ENCODE data around the gene ACOXL. TPM values are rescaled to one million over a fixed set of nuclear protein-coding genes. Genes with fewer than 3 reads are reported as not detected.

ACOXL gene
- total and polyA plus RNA-seq, 2 experiments from 2014 or later, result not detected

DNA sequence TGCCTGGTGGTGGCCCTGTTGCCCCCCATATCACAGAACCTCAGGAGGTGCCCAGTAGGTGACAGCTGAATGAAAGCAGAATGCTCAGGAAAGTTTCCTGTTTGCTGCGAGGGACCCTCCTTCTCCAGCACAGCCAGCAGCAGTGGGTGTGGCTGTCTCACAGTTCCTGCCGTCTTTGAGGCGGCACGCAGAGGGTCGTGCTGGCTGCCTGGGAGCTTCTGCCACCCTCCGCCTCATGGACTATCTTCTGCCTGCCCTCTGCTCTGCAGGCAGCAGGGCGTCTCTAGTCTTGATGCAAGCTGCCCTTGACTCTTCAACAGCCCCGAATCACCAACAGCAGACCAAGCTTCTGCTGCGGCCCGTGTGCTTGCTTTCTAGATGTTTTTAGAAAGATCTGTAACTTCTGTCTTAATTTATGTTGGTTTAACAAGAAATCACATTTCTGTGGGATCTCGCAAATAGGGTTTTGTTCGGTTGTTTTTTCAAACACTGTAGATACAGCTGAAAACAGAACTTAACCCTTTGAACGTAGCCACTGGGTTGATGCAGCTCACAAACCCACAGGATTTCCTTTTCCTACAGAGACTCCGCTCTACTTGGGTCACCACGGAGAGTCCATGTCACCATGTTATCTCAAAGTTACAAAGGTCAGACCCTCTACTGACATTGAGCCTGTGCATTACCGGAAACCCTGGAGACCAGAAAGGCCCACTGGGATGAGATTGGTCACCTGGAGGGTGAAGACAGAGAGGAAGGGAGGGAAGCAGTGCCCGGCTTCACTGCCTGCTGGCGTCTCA is 144.9 kb downstream of the ACOXL start:
- TF ChIP-seq EZH2 (IDR thresholded peaks at IDR 0.05; ENCODE audit: insufficient read depth, poor library complexity, severe bottlenecking), result no peak
- no peak for TF ChIP-seq EZH2phosphoT487 (IDR thresholded peaks at IDR 0.05; ENCODE audit: insufficient read depth, low read depth)
- in situ Hi-C loops (cut with MboI), result no loop called here
- Histone ChIP-seq H2AFZ (no peak overlapping the region), H3K9me3 (ENCODE audit: low read depth) (no peaks in the 10 kb centered on the region), H3K4me2 (ENCODE audit: unreplicated experiment) (no peak overlapping the region), H3K9ac (no peak overlapping the region), H3K27ac (no peak overlapping the region), H4K20me1 (ENCODE audit: insufficient read depth) (no peaks in the 10 kb centered on the region), H3F3A (ENCODE audit: insufficient read depth) (no peaks in the 10 kb centered on the region), H3K9me2 (ENCODE audit: insufficient read depth) (no peaks in the 10 kb centered on the region), H3K79me2 (ENCODE audit: insufficient read depth) (no peaks in the 10 kb centered on the region), H3K4me1 (ENCODE audit: insufficient read depth) (no peaks in the 10 kb centered on the region), H3K4me3 (no peak overlapping the region), H3K27me3 (replicated peaks; ENCODE audit: insufficient read depth) (peaks cover 10% of the 10 kb centered on the region; the same call in 1 of the 2 replicates), H3K36me3 (ENCODE audit: low read depth) (no peaks in the 10 kb centered on the region)
- 17 to 20% methylated on average over 18 of the region's 18 CpGs for WGBS, 2 experiments (ENCODE audit: low coverage in 1 of 2, low lambda C conversion rate in 2 of 2, missing lambda C conversion rate in 2 of 2)
- DNase-seq, result no peak

DNA sequence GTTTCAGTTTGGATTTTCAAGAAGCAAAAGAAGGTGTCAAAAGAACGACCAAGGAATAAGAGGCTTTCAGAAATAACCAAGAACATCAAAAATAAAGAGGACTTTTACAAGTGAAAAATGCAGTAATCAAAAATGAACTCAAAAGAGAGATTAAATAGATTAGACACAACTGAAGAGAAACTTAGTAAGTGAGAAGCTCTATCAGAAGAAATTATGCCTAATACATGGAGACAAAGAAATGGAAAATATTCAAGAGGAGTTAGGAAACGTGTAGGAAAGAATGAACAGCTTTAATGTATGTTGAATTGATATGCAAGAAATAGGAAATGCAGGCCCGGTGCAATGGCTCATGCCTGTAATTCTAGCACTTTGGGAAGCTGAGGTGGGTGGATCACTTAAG is 145.8 kb downstream of the ACOXL start:
- no peak overlapping the region for H2AFZ ChIP-seq
- H3K9me2 ChIP-seq (ENCODE audit: insufficient read depth), result no peaks in the 10 kb centered on the region
- H3K4me1 ChIP-seq (ENCODE audit: insufficient read depth), result no peaks in the 10 kb centered on the region
- no peak overlapping the region for H3K27ac ChIP-seq
- H3K4me2 ChIP-seq (ENCODE audit: unreplicated experiment), result no peak overlapping the region
- TF ChIP-seq EZH2phosphoT487 (IDR thresholded peaks at IDR 0.05; ENCODE audit: insufficient read depth, low read depth) (no peak), EZH2 (IDR thresholded peaks at IDR 0.05; ENCODE audit: insufficient read depth, poor library complexity, severe bottlenecking) (no peak)
- H3K9me3 ChIP-seq (ENCODE audit: low read depth), result no peaks in the 10 kb centered on the region
- H4K20me1 ChIP-seq (ENCODE audit: insufficient read depth), result no peaks in the 10 kb centered on the region
- WGBS, 2 experiments (ENCODE audit: low coverage in 1 of 2, low lambda C conversion rate in 2 of 2, missing lambda C conversion rate in 2 of 2), result 29 to 37% methylated on average over 3 of the region's 3 CpGs
- no peak overlapping the region for H3K4me3 ChIP-seq
- H3K9ac ChIP-seq, result no peak overlapping the region
- H3K79me2 ChIP-seq (ENCODE audit: insufficient read depth), result no peaks in the 10 kb centered on the region
- no peaks in the 10 kb centered on the region for H3K36me3 ChIP-seq (ENCODE audit: low read depth)
- DNase-seq, result no peak
- in situ Hi-C loops (cut with MboI), result no loop called here
- no peaks in the 10 kb centered on the region for H3F3A ChIP-seq (ENCODE audit: insufficient read depth)
- peaks cover 14% of the 10 kb centered on the region; the same call in 1 of the 2 replicates for H3K27me3 ChIP-seq (replicated peaks; ENCODE audit: insufficient read depth)

DNA sequence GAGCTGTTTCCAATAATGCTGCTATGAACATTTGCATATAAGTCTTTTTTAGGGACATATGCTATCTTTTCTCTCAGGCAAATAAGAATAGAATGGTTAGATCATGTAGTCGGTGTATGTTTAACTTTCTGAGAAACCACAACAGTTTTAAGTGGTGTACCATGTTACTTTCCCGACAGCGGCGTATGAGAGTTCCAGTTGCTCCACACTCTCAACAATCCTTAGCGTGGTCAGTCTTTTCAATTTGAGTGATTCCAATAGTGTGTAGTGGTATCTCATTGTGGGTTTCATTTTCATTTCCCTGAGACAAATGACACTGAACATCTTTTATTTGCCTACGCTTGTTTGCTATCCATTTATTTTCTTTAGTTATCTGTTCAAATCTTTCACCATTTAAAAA is 149.5 kb downstream of the ACOXL start:
- Histone ChIP-seq H3K4me1 (ENCODE audit: insufficient read depth) (no peaks in the 10 kb centered on the region), H3K27ac (no peak overlapping the region), H3K79me2 (ENCODE audit: insufficient read depth) (no peaks in the 10 kb centered on the region), H3K36me3 (ENCODE audit: low read depth) (no peaks in the 10 kb centered on the region), H3K4me3 (no peak overlapping the region), H4K20me1 (ENCODE audit: insufficient read depth) (no peaks in the 10 kb centered on the region), H3F3A (ENCODE audit: insufficient read depth) (no peaks in the 10 kb centered on the region), H2AFZ (no peak overlapping the region), H3K9ac (no peak overlapping the region), H3K9me2 (ENCODE audit: insufficient read depth) (no peaks in the 10 kb centered on the region), H3K4me2 (ENCODE audit: unreplicated experiment) (no peak overlapping the region), H3K27me3 (replicated peaks; ENCODE audit: insufficient read depth) (peaks cover 29% of the 10 kb centered on the region; the same call in 1 of the 2 replicates), H3K9me3 (ENCODE audit: low read depth) (no peaks in the 10 kb centered on the region)
- no peak for DNase-seq
- TF ChIP-seq EZH2 (IDR thresholded peaks at IDR 0.05; ENCODE audit: insufficient read depth, poor library complexity, severe bottlenecking), result no peak
- no peak for TF ChIP-seq EZH2phosphoT487 (IDR thresholded peaks at IDR 0.05; ENCODE audit: insufficient read depth, low read depth)
- WGBS, 2 experiments (ENCODE audit: low coverage in 1 of 2, low lambda C conversion rate in 2 of 2, missing lambda C conversion rate in 2 of 2), result 80 to 81% methylated on average over 6 of the region's 6 CpGs
- in situ Hi-C loops (cut with MboI), result no loop called here

DNA sequence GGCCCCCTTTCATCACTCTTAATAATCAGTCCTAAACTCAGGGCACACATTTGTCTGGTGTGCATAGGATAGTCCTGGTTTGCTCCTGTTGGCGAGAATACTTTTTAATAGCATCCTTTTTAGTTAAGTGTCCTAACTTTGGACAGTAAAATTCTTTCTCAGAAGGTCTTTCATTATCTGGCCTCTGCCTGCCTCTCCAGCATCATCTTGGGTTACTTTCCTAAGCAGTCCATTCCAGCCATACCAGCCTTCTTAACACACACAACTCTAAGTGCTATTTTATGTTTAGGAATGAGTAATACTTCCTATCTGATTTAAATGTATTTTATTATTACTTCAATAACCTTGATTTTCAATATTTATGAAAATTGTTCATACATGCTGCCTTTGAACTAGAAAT is 151.0 kb downstream of the ACOXL start:
- in situ Hi-C loops (cut with MboI), result no loop called here
- WGBS, 2 experiments (ENCODE audit: low coverage in 1 of 2, low lambda C conversion rate in 2 of 2, missing lambda C conversion rate in 2 of 2), result 54 to 64% methylated on average over 1 of the region's 1 CpG

More for the DNA sequence above, 151.0 kb downstream of the ACOXL start:
- Histone ChIP-seq H3K9me3 (ENCODE audit: low read depth) (no peaks in the 10 kb centered on the region), H4K20me1 (ENCODE audit: insufficient read depth) (no peaks in the 10 kb centered on the region), H3K4me3 (no peak overlapping the region), H3K4me1 (ENCODE audit: insufficient read depth) (no peaks in the 10 kb centered on the region), H2AFZ (no peak overlapping the region), H3K36me3 (ENCODE audit: low read depth) (no peaks in the 10 kb centered on the region), H3K27me3 (replicated peaks; ENCODE audit: insufficient read depth) (0 out of 2 replicates have a peak, but pooled peaks cover 25% of the 10 kb centered on the region), H3F3A (ENCODE audit: insufficient read depth) (no peaks in the 10 kb centered on the region), H3K9ac (no peak overlapping the region), H3K27ac (no peak overlapping the region), H3K9me2 (ENCODE audit: insufficient read depth) (no peaks in the 10 kb centered on the region), H3K79me2 (ENCODE audit: insufficient read depth) (no peaks in the 10 kb centered on the region), H3K4me2 (ENCODE audit: unreplicated experiment) (no peak overlapping the region)
- DNase-seq, result peak; percentile 37
- no peak for TF ChIP-seq EZH2 (IDR thresholded peaks at IDR 0.05; ENCODE audit: insufficient read depth, poor library complexity, severe bottlenecking)
- no peak for TF ChIP-seq EZH2phosphoT487 (IDR thresholded peaks at IDR 0.05; ENCODE audit: insufficient read depth, low read depth)
